ENCODE results near the gene SKP1.
"Not testable (repeated sequence)": the region's sequence is repeated elsewhere in the genome, so short reads cannot be mapped to it uniquely, and the experiment has no call there.

SKP1 gene

GRCh38 chr5:134176511-134177368 lies at the start of gene SKP1:
TSS of gene SKP1 (minus strand) at chr5:134176950. CDS start at chr5:134174022, 2,928 bp downstream.
- peak; percentile 73 to 76 for DNase-seq (ENCODE audit: low read depth in 2 of 2)

- peak; percentile 99 for DNase-seq (ENCODE audit: low read depth in 2 of 2)
Measured at GRCh38 chr5:134225780-134226440, 49.2 kb upstream of the SKP1 start, which contains the start of gene PPP2CA. TSS of gene PPP2CA (minus strand) at chr5:134226073. CDS start at chr5:134225861, 212 bp downstream.

- peak; percentile 53 to 60 for DNase-seq (ENCODE audit: low read depth in 2 of 2)
Measured at GRCh38 chr5:134224888-134225779, 48.4 kb upstream of the SKP1 start.

- DNase-seq (ENCODE audit: low read depth in 2 of 2) = no peak
Measured at GRCh38 chr5:134223406-134224248, 46.9 kb upstream of the SKP1 start.

- DNase-seq (ENCODE audit: low read depth in 2 of 2) = not testable (repeated sequence)
Measured at GRCh38 chr5:134221690-134222089, 44.9 kb upstream of the SKP1 start.

- DNase-seq (ENCODE audit: low read depth in 2 of 2) = no peak
Measured at GRCh38 chr5:134215757-134216156, 39.0 kb upstream of the SKP1 start.

- DNase-seq (ENCODE audit: low read depth in 2 of 2) = not testable (repeated sequence)
Measured at GRCh38 chr5:134211263-134212031, 34.7 kb upstream of the SKP1 start.

- DNase-seq (ENCODE audit: low read depth in 2 of 2) = no peak
Measured at GRCh38 chr5:134209477-134210245, 32.9 kb upstream of the SKP1 start.

- no peak for DNase-seq (ENCODE audit: low read depth in 2 of 2)
Measured at GRCh38 chr5:134207696-134208095, 30.9 kb upstream of the SKP1 start.

- DNase-seq (ENCODE audit: low read depth in 2 of 2) = no peak
Measured at GRCh38 chr5:134206627-134207160, 29.9 kb upstream of the SKP1 start.

- DNase-seq (ENCODE audit: low read depth in 2 of 2) = no peak
Measured at GRCh38 chr5:134204575-134204974, 27.8 kb upstream of the SKP1 start.

GRCh38 chr5:134203630-134204029 lies 26.9 kb upstream of the SKP1 start:
- no peak for DNase-seq (ENCODE audit: low read depth in 2 of 2)

GRCh38 chr5:134195666-134196065 lies 18.9 kb upstream of the SKP1 start:
- DNase-seq (ENCODE audit: low read depth in 2 of 2) = no peak

- DNase-seq (ENCODE audit: low read depth in 2 of 2) = no peak
Measured at GRCh38 chr5:134189031-134189430, 12.3 kb upstream of the SKP1 start.

GRCh38 chr5:134188092-134188491 lies 11.3 kb upstream of the SKP1 start:
- DNase-seq (ENCODE audit: low read depth in 2 of 2) = no peak

GRCh38 chr5:134184155-134185135 lies 7.7 kb upstream of the SKP1 start:
- DNase-seq (ENCODE audit: low read depth in 2 of 2) = peak; percentile 52 to 57

GRCh38 chr5:134183481-134183880 lies 6.7 kb upstream of the SKP1 start:
- no peak for DNase-seq (ENCODE audit: low read depth in 2 of 2)

GRCh38 chr5:134178096-134178419 lies 1.3 kb upstream of the SKP1 start:
- DNase-seq (ENCODE audit: low read depth in 2 of 2) = no peak
